DMS114 treated with DMSO at 0.1 percent for 48 hours (cell line): Measurements from ENCODE around the gene LDLRAD4.

Experiments
- DNase-seq: peaks from one replicate; lab custom pipeline; 2025; ENCODE audit not compliant: unreplicated experiment; lab: John Stamatoyannopoulos, UW

LDLRAD4 gene

DNA sequence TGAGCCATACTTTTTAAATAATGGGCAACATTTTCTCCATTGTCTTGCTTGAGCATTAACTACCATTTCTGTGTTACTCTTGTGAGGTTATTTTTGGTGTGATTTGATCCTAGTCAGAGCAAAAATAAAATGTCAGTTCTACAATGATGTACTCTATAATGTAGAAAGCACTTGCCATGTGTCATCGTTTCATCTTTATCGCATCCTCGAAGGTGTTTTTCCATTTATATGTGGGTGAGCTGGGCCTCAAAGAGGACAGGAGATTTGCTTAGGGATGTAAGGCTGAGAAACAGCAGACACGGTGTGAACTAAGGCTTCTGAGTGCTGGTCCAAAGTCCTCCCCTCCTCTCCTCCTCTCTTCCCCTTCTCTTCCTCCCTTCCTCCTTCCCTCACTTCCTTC is 308.0 kb downstream of the LDLRAD4 start:
- no peak for DNase-seq

DNA sequence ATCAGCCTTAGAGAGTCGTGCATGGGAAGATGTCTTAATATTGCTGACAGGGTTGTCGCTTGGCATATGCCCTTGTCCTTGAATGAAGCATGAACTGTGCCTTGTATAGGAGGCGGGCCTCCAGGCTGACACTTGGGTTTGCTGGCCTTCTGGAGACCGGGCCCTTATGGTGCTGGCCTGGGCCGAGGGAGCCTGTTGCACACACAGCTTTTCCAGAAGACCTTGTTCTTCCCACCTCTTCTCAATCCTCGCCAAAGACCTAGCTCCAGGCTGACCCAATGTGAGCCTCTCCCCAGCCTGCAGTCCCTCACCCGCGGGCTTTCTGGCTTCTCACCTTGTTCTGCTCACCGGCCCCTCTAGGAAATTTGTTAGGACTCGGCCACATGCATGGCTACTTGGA is 308.7 kb downstream of the LDLRAD4 start:
- no peak for DNase-seq

DNA sequence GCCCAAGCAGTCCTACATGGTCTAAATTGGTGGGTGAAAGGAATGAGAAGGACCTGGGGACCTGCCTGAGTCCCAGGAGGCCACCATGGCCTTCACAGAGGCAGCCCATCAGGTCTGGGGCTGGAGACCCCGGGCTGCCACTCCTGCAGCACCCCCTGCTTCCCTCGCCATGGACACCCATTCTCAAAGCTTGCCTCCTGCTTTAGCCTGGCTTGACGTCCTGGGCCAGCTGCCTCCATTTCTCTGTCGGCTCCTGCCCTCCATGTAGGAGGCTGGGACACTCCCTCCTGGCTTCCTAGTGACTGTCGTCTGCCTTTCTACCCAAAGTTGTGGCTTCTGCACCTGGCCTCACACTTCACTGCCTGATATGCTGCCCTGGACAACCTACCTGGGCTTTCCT is 309.2 kb downstream of the LDLRAD4 start:
- no peak for DNase-seq

DNA sequence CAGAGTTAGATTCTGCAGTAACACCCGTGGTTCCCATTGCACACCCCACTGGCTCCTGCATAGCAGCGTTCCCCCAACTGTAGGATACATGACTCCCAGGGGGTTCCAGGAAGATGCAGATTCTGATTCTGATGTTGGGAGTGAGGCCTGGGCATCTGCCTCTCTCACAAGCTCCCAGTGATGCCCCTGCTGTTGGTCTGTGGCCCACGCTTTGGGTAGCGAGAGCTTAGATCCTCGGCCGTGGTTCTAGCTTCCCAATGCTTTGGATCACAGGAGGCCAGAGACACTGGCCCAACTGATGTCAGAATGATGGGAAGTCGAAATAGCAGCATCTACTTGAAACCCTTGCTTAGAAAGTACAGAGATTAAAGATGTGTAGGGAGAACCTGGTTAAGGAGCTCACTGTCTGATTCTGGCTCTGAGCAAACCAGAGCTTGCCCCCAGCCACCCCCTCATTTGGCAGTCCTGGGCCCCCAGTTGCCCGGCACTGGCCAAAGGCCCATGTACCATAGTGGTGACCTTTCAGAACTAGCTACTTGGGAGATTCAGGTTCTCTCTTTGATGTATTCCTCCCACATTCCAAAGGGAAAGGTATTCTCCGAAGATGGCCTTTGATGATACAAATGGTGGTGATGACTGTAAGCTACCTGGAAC is 310.3 kb downstream of the LDLRAD4 start:
- no peak for DNase-seq

- no peak for DNase-seq
These were observed 311.7 kb downstream of the LDLRAD4 start for GRCh38 chr18:13530033-13530878.

DNA sequence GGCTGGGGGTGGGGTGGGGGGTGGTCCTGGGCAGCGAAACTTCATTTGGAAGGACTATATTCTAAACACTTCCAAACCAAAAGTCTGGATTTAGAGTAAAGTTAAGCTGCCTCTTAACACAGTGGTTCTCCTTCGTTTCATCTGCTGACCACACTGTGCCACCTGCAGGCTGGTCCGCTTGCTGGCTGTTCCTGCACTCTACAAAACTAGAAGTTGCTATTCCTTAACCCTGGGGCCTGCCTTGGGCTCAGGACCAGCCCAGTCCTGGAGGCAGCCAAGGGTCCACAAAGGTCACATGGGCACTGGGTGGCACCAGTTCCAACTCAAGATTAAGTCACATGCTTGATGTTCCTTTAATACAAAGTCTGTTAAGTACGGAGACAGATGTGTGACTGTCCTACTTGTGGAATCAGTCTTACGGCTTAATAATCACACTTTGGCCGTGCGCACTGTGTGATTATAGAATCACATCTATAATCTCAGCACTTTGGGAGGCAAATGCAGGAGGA is 312.4 kb downstream of the LDLRAD4 start:
- peak; percentile 8 for DNase-seq

DNA sequence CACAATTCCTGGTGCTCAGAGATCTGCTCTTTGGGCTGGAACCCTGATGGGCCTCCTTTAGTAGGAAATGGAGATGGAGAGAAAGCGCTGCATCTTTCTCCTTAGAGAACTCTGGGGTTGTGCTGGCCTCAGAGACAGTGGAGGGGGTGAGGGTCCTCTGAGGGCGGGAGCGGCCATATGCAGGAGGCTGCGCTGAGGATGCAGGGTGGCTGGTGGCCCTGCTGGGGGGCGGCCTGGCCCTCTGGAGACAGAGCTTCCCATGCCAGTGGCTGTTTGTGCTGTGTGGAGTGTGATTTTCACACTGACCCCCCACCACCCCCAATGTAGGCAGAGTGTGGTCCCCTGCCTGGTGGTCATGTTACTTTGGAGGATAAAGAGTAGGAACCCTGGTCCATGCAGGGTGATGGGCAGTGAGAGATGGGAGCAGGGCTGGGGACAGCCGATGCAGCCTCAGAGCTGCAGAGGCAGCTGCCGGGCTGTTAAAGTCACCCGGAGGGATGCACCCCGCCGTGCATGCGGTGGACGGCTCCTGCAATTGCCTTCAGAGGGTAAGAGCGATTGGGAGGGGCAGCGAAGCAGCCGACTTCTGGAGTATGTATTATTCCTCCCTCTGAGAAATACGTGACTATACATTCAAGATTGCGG is 313.2 kb downstream of the LDLRAD4 start:
- no peak for DNase-seq

DNA sequence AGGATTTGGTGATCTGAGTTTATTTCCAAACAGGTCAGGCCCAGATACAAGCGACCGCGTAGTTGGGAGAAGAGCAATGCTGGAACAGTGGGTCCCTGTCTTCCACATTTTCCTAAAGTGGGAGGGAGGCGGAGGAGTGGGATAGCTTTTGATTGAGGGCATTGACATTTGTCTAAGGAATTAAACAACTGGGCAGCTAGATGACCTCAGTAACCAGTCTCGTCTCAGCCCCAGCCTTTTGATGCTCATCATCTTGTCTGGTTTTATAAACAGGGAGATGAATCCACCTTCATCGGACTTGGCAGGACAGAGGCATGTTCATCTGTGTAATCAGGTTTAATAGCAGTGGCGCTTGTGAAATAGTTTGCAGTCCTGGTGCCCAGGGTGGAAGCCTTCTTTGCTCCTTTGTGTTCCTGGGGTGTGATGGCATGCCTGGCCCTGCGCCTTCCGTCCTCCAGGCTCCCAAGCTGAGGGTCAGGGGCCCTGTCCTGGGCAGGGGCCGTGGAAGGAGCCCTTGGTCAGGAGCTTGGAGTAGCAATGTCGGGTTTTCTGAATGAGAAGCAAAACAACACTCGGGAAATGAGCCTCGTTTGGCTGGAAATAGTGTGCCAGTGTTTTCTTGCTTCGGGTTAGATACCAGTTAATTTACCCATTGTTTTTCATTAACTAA is 314.0 kb downstream of the LDLRAD4 start:
- DNase-seq: no peak

DNA sequence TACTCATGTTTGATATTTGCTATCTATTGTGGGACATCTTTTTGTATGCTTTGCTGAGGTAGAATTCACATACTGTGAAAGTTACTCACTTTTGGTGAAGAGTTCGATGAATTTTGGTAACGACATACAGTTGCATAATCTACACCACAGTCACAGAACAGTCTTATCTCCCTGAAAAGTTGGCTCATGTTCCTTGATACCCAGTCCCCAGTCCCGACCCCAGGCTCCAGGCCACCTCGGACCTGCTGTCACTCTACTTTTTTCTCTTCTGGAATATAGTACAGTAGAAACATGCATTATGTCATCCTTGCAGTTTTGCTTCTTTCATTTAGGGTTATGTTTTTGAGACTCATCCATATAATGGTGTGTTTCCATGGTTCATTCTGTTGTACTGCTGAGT is 316.1 kb downstream of the LDLRAD4 start:
- no peak for DNase-seq

DNA sequence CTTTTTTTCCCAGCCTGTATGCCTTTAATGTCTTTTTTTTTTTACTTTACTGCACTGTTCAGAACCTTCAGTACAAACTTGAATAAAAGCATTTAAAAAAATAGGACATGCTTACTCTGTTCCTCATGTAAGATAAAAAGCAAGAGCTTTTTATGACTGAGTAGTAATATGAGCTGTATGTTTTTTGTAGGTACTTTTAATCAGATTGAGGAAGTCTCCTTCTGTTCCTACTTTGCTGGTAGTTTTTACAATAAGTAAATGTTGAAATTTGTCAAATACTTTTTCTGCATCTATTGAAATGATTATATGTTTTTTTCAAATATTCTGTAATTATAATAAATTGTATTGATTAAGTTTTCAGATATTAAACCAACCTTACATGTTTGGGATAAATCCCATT is 318.0 kb downstream of the LDLRAD4 start:
- no peak for DNase-seq

- DNase-seq: no peak
These were observed 318.6 kb downstream of the LDLRAD4 start for GRCh38 chr18:13537022-13537780.

- DNase-seq: no peak
These were observed 320.1 kb downstream of the LDLRAD4 start for GRCh38 chr18:13538630-13539029.

DNA sequence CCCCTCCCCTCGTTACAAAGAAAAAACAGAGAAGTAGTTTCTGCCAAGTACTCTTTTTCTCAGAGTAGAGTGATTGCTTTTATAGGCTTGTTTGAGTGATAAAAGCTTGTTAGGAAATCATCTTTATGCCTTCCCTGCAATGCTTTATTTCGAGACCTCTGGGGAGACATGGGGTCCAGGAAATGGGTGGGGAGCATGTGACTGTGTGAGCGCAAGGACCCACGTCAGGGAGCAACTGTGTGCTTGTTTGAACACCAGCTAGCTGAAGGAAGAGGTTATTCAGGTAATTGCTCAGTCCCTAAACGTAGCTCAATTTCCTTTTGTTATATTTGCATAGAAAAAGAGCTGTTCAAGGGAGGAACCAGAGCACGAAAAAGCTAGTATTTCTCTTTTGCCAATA is 320.5 kb downstream of the LDLRAD4 start:
- DNase-seq: no peak

- DNase-seq: no peak
These were observed 321.4 kb downstream of the LDLRAD4 start for GRCh38 chr18:13539843-13540476.

GRCh38 chr18:13540477-13541182 is 322.1 kb downstream of the LDLRAD4 start:
- DNase-seq: no peak

- no peak for DNase-seq
These were observed 323.3 kb downstream of the LDLRAD4 start for GRCh38 chr18:13541621-13542519.

- no peak for DNase-seq
These were observed 323.9 kb downstream of the LDLRAD4 start for GRCh38 chr18:13542520-13542847.

DNA sequence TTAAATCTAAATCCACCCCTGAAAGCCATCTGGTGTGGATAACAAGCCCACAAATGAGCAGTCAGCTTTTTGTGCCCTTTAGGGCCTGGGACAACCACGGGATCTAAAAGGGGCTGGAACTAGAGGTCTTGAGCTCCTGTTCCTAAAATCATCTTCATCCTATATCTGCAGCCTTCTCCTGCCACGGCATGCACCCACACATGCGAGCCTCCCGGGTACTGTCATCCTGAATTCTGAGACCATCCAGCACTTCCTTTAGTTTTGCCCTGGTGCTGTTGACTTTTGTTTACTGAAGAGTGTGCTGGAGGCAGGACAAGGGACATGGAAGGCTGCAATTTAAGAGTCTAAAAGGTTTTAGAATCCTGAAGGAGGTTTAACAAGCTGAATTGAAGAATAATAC is 324.6 kb downstream of the LDLRAD4 start:
- no peak for DNase-seq
